IMR-90 (cell line): ENCODE measurements around the gene TMOD2.

Experiments used
- CEBPB ChIP-seq: IDR thresholded peaks from 2 replicates; pipeline ENCODE4 v1.6.1; 2012; ENCODE audit warnings: low read depth, low read length, improper control_type of control experiment
- CTCF ChIP-seq: conservative IDR thresholded peaks from 2 replicates; pipeline ENCODE4 v1.5.1; 2012; ENCODE audit warnings: mild to moderate bottlenecking, low read depth, low read length, improper control_type of control experiment
- ELK1 ChIP-seq: fragments of 150-350 bp; IDR thresholded peaks from 2 replicates; pipeline ENCODE4 v1.6.1; 2016; ENCODE audit warnings: low read depth, mild to moderate bottlenecking, low read length, moderate library complexity, borderline replicate concordance
- FOS ChIP-seq: fragments of 150-350 bp; IDR thresholded peaks from 2 replicates; pipeline ENCODE4 v1.6.1; 2016; ENCODE audit warnings: low read depth, low read length
- MAZ ChIP-seq: IDR thresholded peaks from 2 replicates; pipeline ENCODE4 v1.6.1; 2012; ENCODE audit warnings: low read depth, mild to moderate bottlenecking, low read length, improper control_type of control experiment, moderate library complexity, borderline replicate concordance
- POLR2A ChIP-seq: IDR thresholded peaks from 2 replicates; pipeline ENCODE4 v1.6.1; 2012; ENCODE audit warnings: mild to moderate bottlenecking, low read depth, low read length
- RFX5 ChIP-seq: IDR thresholded peaks from 2 replicates; pipeline ENCODE4 v1.8.0; 2012; ENCODE audit warnings: low read depth, mild to moderate bottlenecking, low read length, moderate library complexity
- SMC3 ChIP-seq: fragments of 150-350 bp; IDR thresholded peaks from 2 replicates; pipeline ENCODE4 v1.6.1; 2016; ENCODE audit warnings: low read depth, mild to moderate bottlenecking, antibody characterized with exemption, low read length, moderate library complexity
- USF2 ChIP-seq: fragments of 150-350 bp; IDR thresholded peaks from 2 replicates; pipeline ENCODE4 v1.6.1; 2017; ENCODE audit warnings: mild to moderate bottlenecking, antibody characterized with exemption, low read length, low read depth

- TF ChIP-seq CTCF (no peak), ELK1 (no peak), USF2 (no peak), POLR2A (no peak), RFX5 (no peak), MAZ (no peak), SMC3 (no peak), FOS (no peak), CEBPB (no peak)
Observed at GRCh38 chr15:51724673-51725072, 26.7 kb upstream of the TMOD2 start.
